ENCODE data around the gene SPOP. TPM values are rescaled to one million over a fixed set of nuclear protein-coding genes. Genes with fewer than 3 reads are reported as not detected.

SPOP gene
- total and polyA plus RNA-seq, 7 donors: 31.2 to 64.9 (median 47.3) TPM

GRCh38 chr17:49670641-49671040, 7.3 kb downstream of the SPOP start:
- intact Hi-C loops (cut with DNase I): no loop called here
- Histone ChIP-seq H3K9me3 (no peaks in the 10 kb centered on the region), H3K27me3 (ENCODE audit: insufficient read depth in 3 of 3, low read length in 2 of 3) (no peaks in the 10 kb centered on the region), H3K27ac (peak overlapping the region; percentile 66), H3K36me3 (ENCODE audit: insufficient read depth in 1 of 2, low read depth in 1 of 2) (peaks cover 0 to 36% of the 10 kb centered on the region in 2 donors), H3K4me3 (no peak overlapping the region), H3K4me1 (peaks cover 48% of the 10 kb centered on the region)
- ATAC-seq: peak in 1 of 4 donors; percentile 39
- TF ChIP-seq CTCF (IDR thresholded peaks at IDR 0.05): no peak
- 79 to 87% (median 85%) methylated on average over 4 of the region's 4 CpGs for WGBS, 3 donors
- DNase-seq: no peak

- DNase-seq (no peak), ATAC-seq (peak in 2 of 4 donors; percentile 53 to 57)
- Histone ChIP-seq H3K4me1 (peaks cover 42% of the 10 kb centered on the region), H3K27ac (peak overlapping the region; percentile 66), H3K9me3 (no peaks in the 10 kb centered on the region), H3K4me3 (peak overlapping the region; percentile 1), H3K36me3 (ENCODE audit: insufficient read depth in 1 of 2, low read depth in 1 of 2) (peaks cover 0 to 30% of the 10 kb centered on the region in 2 donors), H3K27me3 (ENCODE audit: insufficient read depth in 3 of 3, low read length in 2 of 3) (no peaks in the 10 kb centered on the region)
- WGBS, 3 donors: 16 to 25% (median 20%) methylated on average over 1 of the region's 1 CpG
- intact Hi-C loops (cut with DNase I): no loop called here
- no peak for TF ChIP-seq CTCF (IDR thresholded peaks at IDR 0.05)
These were observed 7.9 kb downstream of the SPOP start for GRCh38 chr17:49670002-49670401.

- 84 to 91% (median 86%) methylated on average over 2 of the region's 2 CpGs for WGBS, 3 donors
- Histone ChIP-seq H3K4me3 (no peak overlapping the region), H3K4me1 (peaks cover 43% of the 10 kb centered on the region), H3K9me3 (no peaks in the 10 kb centered on the region), H3K27me3 (ENCODE audit: insufficient read depth in 3 of 3, low read length in 2 of 3) (no peaks in the 10 kb centered on the region), H3K36me3 (ENCODE audit: insufficient read depth in 1 of 2, low read depth in 1 of 2) (peaks cover 0 to 16% of the 10 kb centered on the region in 2 donors), H3K27ac (peak overlapping the region; percentile 10)
- ATAC-seq (peak in 1 of 4 donors; percentile 19), DNase-seq (no peak)
- no peak for TF ChIP-seq CTCF (IDR thresholded peaks at IDR 0.05)
- intact Hi-C loops (cut with DNase I): no loop called here
These were observed 10.0 kb downstream of the SPOP start for GRCh38 chr17:49667854-49668253.

GRCh38 chr17:49664706-49665211, 13.1 kb downstream of the SPOP start:
- intact Hi-C loops (cut with DNase I): loop anchor here in 1 of 2 donors (5.0 kb wide), 1 partner anchor 47 kb away; no protein-coding TSS in a partner anchor
- Histone ChIP-seq H3K36me3 (ENCODE audit: insufficient read depth in 1 of 2, low read depth in 1 of 2) (peaks cover 0 to 16% of the 10 kb centered on the region in 2 donors), H3K4me3 (no peak overlapping the region), H3K27me3 (ENCODE audit: insufficient read depth in 3 of 3, low read length in 2 of 3) (no peaks in the 10 kb centered on the region), H3K27ac (peak overlapping the region; percentile 15), H3K9me3 (no peaks in the 10 kb centered on the region), H3K4me1 (peaks cover 47% of the 10 kb centered on the region)
- WGBS, 3 donors: 45 to 61% (median 49%) methylated on average over 3 of the region's 3 CpGs
- DNase-seq (no peak), ATAC-seq (no peak)
- no peak for TF ChIP-seq CTCF (IDR thresholded peaks at IDR 0.05)
